ENCODE results near the gene KCNMA1.

Gene KCNMA1

DNA sequence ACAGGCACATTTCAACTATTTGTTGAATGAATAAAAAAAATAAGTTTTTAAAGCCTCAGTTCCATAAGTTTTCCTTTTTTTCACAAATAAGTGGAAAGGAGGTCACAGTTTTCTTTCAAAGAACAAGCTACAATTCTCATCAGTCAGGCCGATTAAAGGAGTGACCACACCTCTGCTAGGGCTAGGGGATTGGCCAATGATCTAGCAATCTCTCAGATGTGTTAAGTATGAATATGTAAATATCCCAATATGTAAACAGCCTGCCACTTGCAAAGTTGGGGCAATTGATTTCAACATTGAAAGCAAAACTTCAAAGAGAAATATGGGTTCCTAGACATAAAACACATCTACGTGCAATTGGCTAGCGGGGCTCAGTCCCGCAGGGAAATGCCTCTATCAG lies 614.9 kb downstream of the KCNMA1 start:
- H4K20me1 ChIP-seq = no peaks in the 10 kb centered on the region; a peak in 1 of 22 replicates
- peaks cover under 1 to 8% (median 7%) of the 10 kb centered on the region in 10 experiments; a peak in 17 of 20 replicates for H3K4me1 ChIP-seq
- no peak overlapping the region for H3K27ac ChIP-seq
- no peak overlapping the region for H3K9ac ChIP-seq
- H3K4me2 ChIP-seq = no peak overlapping the region
- H3K27me3 ChIP-seq = no peaks in the 10 kb centered on the region
- H3K36me3 ChIP-seq = peaks cover 0 to 8% (median 0%) of the 10 kb centered on the region in 11 experiments; a peak in 1 of 22 replicates
- no peak overlapping the region for H3K4me3 ChIP-seq
- H3K9me3 ChIP-seq (replicated peaks in 1 of 11) = no peaks in the 10 kb centered on the region
- TF ChIP-seq Cebpa-rat (IDR thresholded peaks at IDR 0.05) = no peak

DNA sequence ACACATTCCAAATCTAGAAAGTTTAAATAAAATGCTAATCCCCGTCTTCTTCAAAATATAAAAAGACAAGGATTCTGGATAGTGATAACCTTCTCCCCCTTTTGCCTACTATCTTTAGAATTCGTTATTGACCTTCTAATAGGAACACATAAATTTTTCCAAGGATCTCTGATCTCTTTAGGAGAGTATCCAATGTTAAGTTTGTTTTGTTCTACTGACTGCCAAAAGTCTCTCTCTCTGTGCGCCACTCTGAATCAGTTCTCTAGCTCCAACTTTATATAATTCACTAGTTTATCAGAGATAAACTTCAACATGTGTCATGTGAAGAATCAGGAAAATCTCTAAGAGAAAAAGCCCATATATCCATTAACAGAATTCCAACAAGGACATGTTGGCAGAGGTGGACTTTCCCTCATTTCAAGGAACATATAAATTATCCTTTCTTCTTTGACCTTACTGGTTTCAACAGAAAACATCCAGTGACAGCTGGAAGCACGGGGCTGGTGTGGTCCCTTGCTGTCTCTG lies 615.6 kb downstream of the KCNMA1 start:
- H3K36me3 ChIP-seq = peaks cover 0 to 8% (median 0%) of the 10 kb centered on the region in 11 experiments; a peak in 1 of 22 replicates
- H4K20me1 ChIP-seq = no peaks in the 10 kb centered on the region; a peak in 1 of 22 replicates
- H3K4me2 ChIP-seq = no peak overlapping the region
- no peaks in the 10 kb centered on the region for H3K9me3 ChIP-seq (replicated peaks in 1 of 11)
- no peak overlapping the region for H3K9ac ChIP-seq
- H3K27ac ChIP-seq = no peak overlapping the region
- no peak overlapping the region for H3K4me3 ChIP-seq
- no peaks in the 10 kb centered on the region for H3K27me3 ChIP-seq
- H3K4me1 ChIP-seq = peaks cover 0 to 2% (median under 1%) of the 10 kb centered on the region in 10 experiments; a peak in 8 of 20 replicates
- TF ChIP-seq Cebpa-rat (IDR thresholded peaks at IDR 0.05) = no peak

DNA sequence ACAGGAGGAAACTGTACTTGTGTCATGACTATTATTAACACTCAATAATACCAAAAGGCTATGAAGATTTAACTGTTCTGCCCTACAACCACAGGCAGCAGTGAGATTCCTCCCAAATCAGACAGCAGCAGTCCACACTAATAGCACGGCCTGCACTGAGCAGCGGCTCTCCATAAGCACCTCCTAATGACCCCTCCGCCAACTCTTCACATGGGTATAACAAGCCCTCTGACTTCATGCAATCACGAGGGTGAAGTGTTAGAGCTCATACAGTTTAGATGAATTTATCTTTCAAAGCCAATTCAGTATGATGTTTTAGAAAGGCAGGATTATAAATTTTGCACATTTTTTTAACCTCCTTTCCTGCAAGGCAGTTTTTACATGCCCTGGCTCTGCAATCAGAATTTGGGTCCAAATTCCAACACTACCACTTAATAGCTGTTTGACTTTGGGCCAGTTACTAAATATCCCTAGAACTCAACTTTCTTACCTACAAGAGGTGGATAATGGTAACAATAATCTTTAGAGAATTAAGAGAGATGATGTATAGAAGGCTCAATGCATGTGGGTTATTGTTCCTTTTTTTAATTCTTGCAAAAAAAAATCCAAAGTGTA lies 617.1 kb downstream of the KCNMA1 start:
- Histone ChIP-seq H3K27ac (no peak overlapping the region), H4K20me1 (no peaks in the 10 kb centered on the region; a peak in 1 of 22 replicates), H3K4me2 (no peak overlapping the region), H3K27me3 (no peaks in the 10 kb centered on the region), H3K9ac (no peak overlapping the region), H3K4me3 (no peak overlapping the region), H3K4me1 (no peaks in the 10 kb centered on the region), H3K9me3 (replicated peaks in 1 of 11) (no peaks in the 10 kb centered on the region), H3K36me3 (peaks cover 0 to 8% (median 0%) of the 10 kb centered on the region in 11 experiments; a peak in 1 of 22 replicates)
- no peak for TF ChIP-seq Cebpa-rat (IDR thresholded peaks at IDR 0.05)

DNA sequence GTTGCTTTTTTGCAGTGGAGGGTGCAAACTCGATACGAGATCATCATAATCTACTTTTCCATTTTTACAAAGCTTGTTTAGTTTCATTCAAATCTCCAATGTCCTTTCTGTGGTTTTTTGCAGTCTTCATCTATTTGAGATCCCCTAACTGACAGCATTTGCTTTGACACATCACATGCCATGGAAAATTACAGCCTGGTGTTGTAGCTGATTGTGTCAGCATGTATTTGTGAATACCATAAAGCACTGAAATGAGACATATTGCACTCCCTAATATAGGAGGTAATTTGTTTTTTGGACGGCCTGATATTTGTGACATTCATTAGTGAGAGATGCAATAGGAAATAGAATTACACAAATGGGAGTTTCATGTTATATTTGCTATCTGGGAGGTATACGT lies 620.8 kb downstream of the KCNMA1 start:
- Histone ChIP-seq H3K4me1 (no peaks in the 10 kb centered on the region), H3K4me2 (no peak overlapping the region), H3K27ac (no peak overlapping the region), H3K27me3 (no peaks in the 10 kb centered on the region), H3K9me3 (replicated peaks in 1 of 11) (no peaks in the 10 kb centered on the region), H3K9ac (no peak overlapping the region), H3K36me3 (peaks cover 0 to 8% (median 0%) of the 10 kb centered on the region in 11 experiments; a peak in 1 of 22 replicates), H4K20me1 (no peaks in the 10 kb centered on the region; a peak in 1 of 22 replicates), H3K4me3 (no peak overlapping the region)
- TF ChIP-seq Cebpa-rat (IDR thresholded peaks at IDR 0.05) = no peak

DNA sequence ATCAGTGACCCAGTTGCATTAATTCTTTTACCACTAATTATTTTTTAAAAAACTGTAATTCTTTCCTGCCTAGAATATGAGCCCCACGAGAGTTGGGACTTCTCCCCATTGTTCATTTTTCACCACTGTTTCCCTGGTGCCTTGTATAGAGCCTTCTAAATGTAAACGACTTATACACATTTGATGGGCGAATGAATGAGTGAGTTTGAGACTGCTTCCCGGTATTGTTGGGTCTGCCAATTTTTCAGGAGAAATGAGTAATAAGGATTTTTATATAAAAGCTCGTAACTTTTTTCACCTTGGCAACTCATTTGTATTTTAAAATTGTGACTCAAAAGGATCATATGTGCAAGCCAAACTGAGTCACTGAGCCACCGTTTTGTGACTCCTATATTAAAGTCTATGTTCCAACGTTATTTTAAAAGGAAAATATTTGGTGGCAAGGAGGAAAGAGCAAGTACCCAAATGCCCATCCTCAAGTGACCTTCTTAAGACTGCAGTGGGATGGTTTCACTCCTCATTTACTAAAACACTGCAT lies 621.3 kb downstream of the KCNMA1 start:
- Histone ChIP-seq H3K36me3 (peaks cover 0 to 8% (median 0%) of the 10 kb centered on the region in 11 experiments; a peak in 1 of 22 replicates), H3K4me3 (no peak overlapping the region)

DNA sequence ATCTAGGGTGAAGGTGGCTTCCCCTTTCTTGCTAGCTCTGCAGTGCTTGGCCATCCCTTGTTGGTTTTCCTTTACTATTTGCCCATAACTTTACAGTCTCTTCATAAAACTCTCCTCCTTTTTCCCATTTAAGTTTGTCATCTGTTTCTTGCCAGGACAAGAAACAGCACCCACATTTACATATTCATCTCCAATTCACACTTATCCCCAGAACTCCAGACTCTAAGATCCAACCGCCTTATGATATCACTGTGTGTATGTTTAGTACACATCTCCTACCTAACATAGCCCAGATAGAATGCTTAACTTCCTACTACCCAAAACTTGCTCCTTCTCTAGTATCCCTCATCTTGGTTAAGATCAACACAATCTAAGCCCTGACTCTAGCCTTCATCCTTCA lies 622.2 kb downstream of the KCNMA1 start:
- Histone ChIP-seq H3K9ac (no peak overlapping the region), H3K36me3 (peaks cover 0 to 8% (median 0%) of the 10 kb centered on the region in 11 experiments; a peak in 1 of 22 replicates), H3K4me3 (no peak overlapping the region)

More for the DNA sequence above, 621.3 kb downstream of the KCNMA1 start:
- Histone ChIP-seq H3K27me3 (no peaks in the 10 kb centered on the region), H3K4me2 (no peak overlapping the region), H3K9me3 (replicated peaks in 1 of 11) (no peaks in the 10 kb centered on the region), H3K27ac (no peak overlapping the region), H3K9ac (no peak overlapping the region), H3K4me1 (no peaks in the 10 kb centered on the region), H4K20me1 (no peaks in the 10 kb centered on the region; a peak in 1 of 22 replicates)
- no peak for TF ChIP-seq Cebpa-rat (IDR thresholded peaks at IDR 0.05)

DNA sequence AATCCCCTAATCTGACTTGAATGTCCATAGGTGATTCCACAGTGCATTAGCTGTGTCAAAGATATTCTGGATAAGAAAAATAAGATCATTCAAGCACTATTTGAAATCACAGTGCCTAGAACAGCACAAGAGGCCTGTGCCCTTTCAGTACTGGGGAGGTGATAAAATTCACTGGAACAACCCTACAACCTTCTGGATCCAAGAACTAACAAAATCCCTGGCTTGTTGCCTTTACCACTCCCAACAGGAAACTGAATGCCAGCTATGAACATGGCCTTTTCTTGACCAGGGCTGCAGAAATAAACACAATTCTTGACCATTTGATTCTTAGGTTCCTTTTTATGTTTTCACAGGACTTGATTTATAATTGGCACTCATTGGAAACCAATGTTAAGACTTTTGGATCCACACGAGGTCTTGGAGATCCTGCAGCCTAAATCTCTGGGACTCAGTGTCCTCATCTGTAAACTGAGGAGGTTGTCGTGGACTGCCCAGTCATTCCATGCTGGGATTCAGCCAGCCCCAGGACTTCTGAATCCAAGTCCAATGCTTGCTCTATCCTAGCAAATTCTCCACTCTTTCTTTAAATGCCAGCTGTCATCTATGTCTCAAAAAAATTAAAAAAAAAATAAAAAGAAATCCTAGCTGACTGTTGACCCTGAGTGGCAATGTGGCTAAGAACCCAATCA lies 624.7 kb downstream of the KCNMA1 start:
- Histone ChIP-seq H3K9ac (no peak overlapping the region), H4K20me1 (no peaks in the 10 kb centered on the region), H3K9me3 (replicated peaks in 1 of 11) (no peaks in the 10 kb centered on the region), H3K27ac (no peak overlapping the region), H3K4me1 (peaks cover 0 to 13% (median 8%) of the 10 kb centered on the region in 10 experiments; a peak in 15 of 20 replicates), H3K4me2 (no peak overlapping the region), H3K4me3 (no peak overlapping the region), H3K36me3 (peaks cover 0 to 4% (median 0%) of the 10 kb centered on the region in 11 experiments; a peak in 1 of 22 replicates), H3K27me3 (no peaks in the 10 kb centered on the region)
- no peak for TF ChIP-seq Cebpa-rat (IDR thresholded peaks at IDR 0.05)

More for the DNA sequence above, 622.2 kb downstream of the KCNMA1 start:
- H4K20me1 ChIP-seq = no peaks in the 10 kb centered on the region; a peak in 1 of 22 replicates
- no peak overlapping the region for H3K4me2 ChIP-seq
- H3K27ac ChIP-seq = no peak overlapping the region
- H3K4me1 ChIP-seq = peaks cover 0 to 8% (median 5%) of the 10 kb centered on the region in 10 experiments; a peak in 15 of 20 replicates
- no peaks in the 10 kb centered on the region for H3K27me3 ChIP-seq
- no peak for TF ChIP-seq Cebpa-rat (IDR thresholded peaks at IDR 0.05)
- no peaks in the 10 kb centered on the region for H3K9me3 ChIP-seq (replicated peaks in 1 of 11)

DNA sequence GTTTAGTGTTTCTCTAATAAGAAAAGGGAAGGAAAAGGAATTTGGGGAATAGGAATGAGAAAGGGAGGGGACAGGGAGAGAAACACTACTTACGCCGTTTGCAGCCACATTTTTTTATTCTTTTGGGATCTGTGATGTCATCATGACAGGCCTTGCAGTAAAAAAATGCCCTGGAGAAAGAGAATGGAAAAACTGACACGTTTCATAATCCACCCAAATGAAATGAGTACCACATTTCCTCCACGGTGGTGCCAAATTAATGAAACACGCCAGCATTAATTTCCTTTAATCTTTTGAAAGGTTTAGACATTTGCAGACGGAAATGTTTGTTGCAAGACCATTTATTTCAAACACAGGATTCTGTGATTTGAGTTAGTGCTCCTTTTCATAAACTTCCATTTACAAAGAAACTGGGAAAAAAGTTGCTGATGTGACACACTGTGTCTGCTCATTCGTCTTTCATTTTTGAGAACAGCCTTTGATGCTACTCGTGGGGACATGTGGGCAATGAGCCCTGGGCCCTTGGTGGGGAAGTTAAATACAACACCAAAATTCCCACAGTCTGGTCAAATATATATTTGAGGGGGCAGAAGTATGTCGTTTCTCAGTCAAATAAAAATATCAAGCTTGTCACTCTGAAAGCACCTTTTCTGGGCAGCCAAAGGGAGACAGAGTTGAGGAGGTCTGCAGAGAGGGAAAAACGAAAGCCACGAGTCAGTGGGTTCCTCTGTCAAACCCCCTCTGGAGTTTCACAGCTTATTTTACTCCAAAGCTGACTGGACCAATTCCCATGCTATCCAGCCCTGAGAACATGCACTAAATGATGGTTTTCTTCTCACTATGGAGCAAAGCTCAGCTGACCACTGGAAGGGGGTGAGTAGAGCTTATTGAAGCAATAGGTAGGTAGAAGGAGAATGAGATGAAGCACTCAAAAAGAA lies 625.5 kb downstream of the KCNMA1 start:
- TF ChIP-seq Cebpa-rat (IDR thresholded peaks at IDR 0.05) = no peak

More for the DNA sequence above, 625.5 kb downstream of the KCNMA1 start:
- Histone ChIP-seq H3K9me3 (replicated peaks in 1 of 11) (no peaks in the 10 kb centered on the region), H4K20me1 (no peaks in the 10 kb centered on the region), H3K4me2 (no peak overlapping the region), H3K27me3 (no peaks in the 10 kb centered on the region), H3K36me3 (no peaks in the 10 kb centered on the region; a peak in 1 of 22 replicates), H3K4me3 (no peak overlapping the region), H3K4me1 (peaks cover 0 to 13% (median 8%) of the 10 kb centered on the region in 10 experiments; a peak in 15 of 20 replicates), H3K9ac (no peak overlapping the region), H3K27ac (no peak overlapping the region)

All from BLaER1 treated with 17β-estradiol and CSF1 and Interleukin-3, amounts not matched to agents 10 nM and 100 nM (cell line).